Coronary artery (tissue), 2 donors: Measurements from ENCODE around the gene REV3L.

Source experiments
- DNase-seq: peaks from one replicate; pipeline ENCODE4 v3.0.0-alpha.2; 2017; ENCODE audit warnings: low spot score
- H3K27ac ChIP-seq, 2 donors: fragments of 200-600 bp; sonication (generic); one replicate each; pipeline ENCODE4 v1.5.1; 2016 to 2019
- H3K4me3 ChIP-seq: fragments of 200-600 bp; sonication (generic); 2 replicates; pipeline ENCODE4 v1.5.1; 2016; ENCODE audit warnings: mild to moderate bottlenecking, moderate library complexity
- TF ChIP-seq, protein P1 (sequence below): fragments of 200-600 bp; sonication (generic); IDR thresholded peaks from one replicate; pipeline ENCODE4 v1.5.1; 2019; ENCODE audit warnings: antibody characterized with exemption

Gene REV3L

GRCh38 chr6:111439171-111439570 lies 43.8 kb downstream of the REV3L start:
- Histone ChIP-seq H3K4me3 (no peak overlapping the region), H3K27ac (no peak overlapping the region)
- DNase-seq, result no peak
- TF ChIP-seq, protein P1, sequence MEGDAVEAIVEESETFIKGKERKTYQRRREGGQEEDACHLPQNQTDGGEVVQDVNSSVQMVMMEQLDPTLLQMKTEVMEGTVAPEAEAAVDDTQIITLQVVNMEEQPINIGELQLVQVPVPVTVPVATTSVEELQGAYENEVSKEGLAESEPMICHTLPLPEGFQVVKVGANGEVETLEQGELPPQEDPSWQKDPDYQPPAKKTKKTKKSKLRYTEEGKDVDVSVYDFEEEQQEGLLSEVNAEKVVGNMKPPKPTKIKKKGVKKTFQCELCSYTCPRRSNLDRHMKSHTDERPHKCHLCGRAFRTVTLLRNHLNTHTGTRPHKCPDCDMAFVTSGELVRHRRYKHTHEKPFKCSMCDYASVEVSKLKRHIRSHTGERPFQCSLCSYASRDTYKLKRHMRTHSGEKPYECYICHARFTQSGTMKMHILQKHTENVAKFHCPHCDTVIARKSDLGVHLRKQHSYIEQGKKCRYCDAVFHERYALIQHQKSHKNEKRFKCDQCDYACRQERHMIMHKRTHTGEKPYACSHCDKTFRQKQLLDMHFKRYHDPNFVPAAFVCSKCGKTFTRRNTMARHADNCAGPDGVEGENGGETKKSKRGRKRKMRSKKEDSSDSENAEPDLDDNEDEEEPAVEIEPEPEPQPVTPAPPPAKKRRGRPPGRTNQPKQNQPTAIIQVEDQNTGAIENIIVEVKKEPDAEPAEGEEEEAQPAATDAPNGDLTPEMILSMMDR, result no peak

- Histone ChIP-seq H3K4me3 (no peak overlapping the region), H3K27ac (no peak overlapping the region)
- no peak for DNase-seq
- TF ChIP-seq, protein P1, result no peak
These were observed 45.4 kb downstream of the REV3L start for GRCh38 chr6:111437573-111437972.

GRCh38 chr6:111432511-111432910 lies 50.5 kb downstream of the REV3L start:
- no peak for DNase-seq
- TF ChIP-seq, protein P1, result no peak
- Histone ChIP-seq H3K27ac (no peak overlapping the region), H3K4me3 (no peak overlapping the region)

DNA sequence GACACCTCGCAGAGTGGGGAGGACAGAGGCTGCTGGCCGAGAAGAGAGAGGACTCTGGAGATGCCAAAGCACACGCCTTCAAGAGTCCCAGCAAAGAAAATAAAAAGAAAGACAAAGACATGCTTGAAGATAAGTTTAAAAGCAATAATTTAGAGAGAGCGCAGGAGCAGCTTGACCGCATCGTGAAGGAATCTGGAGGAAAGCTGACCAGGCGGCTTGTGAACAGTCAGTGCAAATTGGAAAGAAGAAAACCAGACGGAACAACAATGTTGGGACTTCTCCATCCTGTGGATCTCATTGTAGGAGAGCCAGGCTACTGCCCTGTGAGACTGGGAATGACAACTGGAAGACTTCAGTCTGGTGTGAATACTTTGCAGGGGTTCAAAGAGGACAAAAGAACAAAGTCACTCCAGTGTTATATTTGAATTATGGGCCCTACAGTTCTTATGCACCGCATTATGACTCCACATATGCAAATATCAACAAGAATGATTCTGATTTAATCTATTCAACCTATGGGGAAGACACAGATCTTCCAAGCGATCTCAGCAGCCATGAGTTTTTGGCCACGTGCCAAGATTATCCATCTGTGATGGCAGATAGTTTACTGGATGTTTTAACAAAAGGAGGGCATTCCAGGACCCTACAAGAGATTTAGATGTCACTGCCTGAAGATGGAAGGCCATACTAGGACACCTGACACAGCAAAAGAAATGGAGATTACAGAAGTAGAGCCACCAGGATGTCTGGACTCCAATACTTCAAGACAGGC lies 52.2 kb downstream of the REV3L start:
- Histone ChIP-seq H3K4me3 (no peak overlapping the region), H3K27ac (no peak overlapping the region)
- TF ChIP-seq, protein P1, result no peak
- no peak for DNase-seq

- Histone ChIP-seq H3K4me3 (no peak overlapping the region), H3K27ac (no peak overlapping the region)
- TF ChIP-seq, protein P1, result no peak
- no peak for DNase-seq
These were observed 53.4 kb downstream of the REV3L start for GRCh38 chr6:111429571-111429970.

DNA sequence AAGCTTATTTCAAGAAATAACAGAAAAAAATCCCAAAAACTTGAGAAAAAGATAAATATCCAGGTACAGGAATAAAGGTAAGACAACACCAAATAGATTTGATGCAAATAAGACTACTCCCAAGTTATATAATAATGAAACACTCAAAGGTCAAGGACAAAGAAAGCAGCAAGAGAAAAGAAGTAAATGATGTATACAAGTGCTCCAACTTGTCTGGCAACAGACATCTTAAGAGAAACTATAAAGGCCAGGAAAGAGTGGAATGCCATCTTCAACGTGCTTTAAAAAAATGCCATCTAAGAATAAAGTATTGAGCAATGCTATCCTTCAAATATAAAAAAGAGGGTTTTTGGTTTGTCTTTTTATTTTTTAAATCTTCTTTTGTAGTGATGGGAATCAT lies 54.2 kb downstream of the REV3L start:
- H3K4me3 ChIP-seq, result no peak overlapping the region
- TF ChIP-seq, protein P1, result no peak
- no peak for DNase-seq
- no peak overlapping the region for H3K27ac ChIP-seq
